Stimulated activated naive CD8-positive, alpha-beta T cell treated with anti-CD3 and anti-CD28 coated beads, Interleukin-15, Interleukin-2, amounts not matched to agents 100 ng/mL and 50 ng/mL, for 24 hours (primary cell): ENCODE data around the gene NUBPL.
"Not testable (repeated sequence)": the region's sequence is repeated elsewhere in the genome, so short reads cannot be mapped to it uniquely, and the experiment has no call there.

ENCODE experiments used
- H3K27ac Mint-ChIP-seq: one replicate; pipeline ENCODE4 v1.8.0; 2021; ENCODE audit warnings: mild to moderate bottlenecking, mixed read lengths
- H3K27me3 Mint-ChIP-seq: one replicate; pipeline ENCODE4 v1.8.0; 2021; ENCODE audit warnings: mixed read lengths
- H3K36me3 Mint-ChIP-seq: one replicate; pipeline ENCODE4 v1.8.0; 2021; ENCODE audit warnings: low read depth, mixed read lengths
- H3K4me1 Mint-ChIP-seq: one replicate; pipeline ENCODE4 v1.8.0; 2021; ENCODE audit warnings: low read depth, mixed read lengths
- H3K4me3 Mint-ChIP-seq: one replicate; pipeline ENCODE4 v1.8.0; 2021; ENCODE audit warnings: mild to moderate bottlenecking, mixed read lengths
- H3K9me3 Mint-ChIP-seq: one replicate; pipeline ENCODE4 v1.8.0; 2021; ENCODE audit warnings: mixed read lengths

NUBPL gene

GRCh38 chr14:31766315-31766892, 205.2 kb downstream of the NUBPL start:
- H3K27me3 Mint-ChIP-seq = no peaks in the 10 kb centered on the region
- peaks cover 7% of the 10 kb centered on the region for H3K4me1 Mint-ChIP-seq
- H3K27ac Mint-ChIP-seq = no peak overlapping the region
- H3K36me3 Mint-ChIP-seq = no peaks in the 10 kb centered on the region
- H3K9me3 Mint-ChIP-seq = no peaks in the 10 kb centered on the region
- no peak overlapping the region for H3K4me3 Mint-ChIP-seq

GRCh38 chr14:31768355-31768754, 207.2 kb downstream of the NUBPL start:
- Mint-ChIP-seq H3K9me3 (no peaks in the 10 kb centered on the region), H3K27me3 (no peaks in the 10 kb centered on the region), H3K4me1 (peaks cover 7% of the 10 kb centered on the region), H3K4me3 (no peak overlapping the region), H3K36me3 (no peaks in the 10 kb centered on the region), H3K27ac (no peak overlapping the region)

- H3K27me3 Mint-ChIP-seq = no peaks in the 10 kb centered on the region
- peaks cover 7% of the 10 kb centered on the region for H3K4me1 Mint-ChIP-seq
- peaks cover under 1% of the 10 kb centered on the region for H3K36me3 Mint-ChIP-seq
- no peak overlapping the region for H3K4me3 Mint-ChIP-seq
- H3K9me3 Mint-ChIP-seq = no peaks in the 10 kb centered on the region
- H3K27ac Mint-ChIP-seq = no peak overlapping the region
These were observed 209.1 kb downstream of the NUBPL start for GRCh38 chr14:31770271-31770670.

- Mint-ChIP-seq H3K4me1 (peaks cover 7% of the 10 kb centered on the region), H3K27me3 (no peaks in the 10 kb centered on the region), H3K36me3 (peaks cover 24% of the 10 kb centered on the region), H3K4me3 (no peak overlapping the region), H3K27ac (no peak overlapping the region), H3K9me3 (peaks cover 10% of the 10 kb centered on the region)
These were observed 213.4 kb downstream of the NUBPL start for GRCh38 chr14:31774567-31774966.

GRCh38 chr14:31777312-31777711, 216.1 kb downstream of the NUBPL start:
- peaks cover 20% of the 10 kb centered on the region for H3K9me3 Mint-ChIP-seq
- no peak overlapping the region for H3K4me3 Mint-ChIP-seq
- peaks cover 38% of the 10 kb centered on the region for H3K36me3 Mint-ChIP-seq
- H3K27me3 Mint-ChIP-seq = no peaks in the 10 kb centered on the region
- no peaks in the 10 kb centered on the region for H3K4me1 Mint-ChIP-seq
- no peak overlapping the region for H3K27ac Mint-ChIP-seq

- H3K4me1 Mint-ChIP-seq = no peaks in the 10 kb centered on the region
- no peak overlapping the region for H3K4me3 Mint-ChIP-seq
- no peaks in the 10 kb centered on the region for H3K27me3 Mint-ChIP-seq
- peaks cover 18% of the 10 kb centered on the region for H3K9me3 Mint-ChIP-seq
- H3K36me3 Mint-ChIP-seq = peaks cover 28% of the 10 kb centered on the region
- no peak overlapping the region for H3K27ac Mint-ChIP-seq
These were observed 220.4 kb downstream of the NUBPL start for GRCh38 chr14:31781578-31781977.

GRCh38 chr14:31785574-31785973, 224.4 kb downstream of the NUBPL start:
- H3K27ac Mint-ChIP-seq = no peak overlapping the region
- H3K9me3 Mint-ChIP-seq = peaks cover 12% of the 10 kb centered on the region
- H3K27me3 Mint-ChIP-seq = no peaks in the 10 kb centered on the region
- no peaks in the 10 kb centered on the region for H3K4me1 Mint-ChIP-seq
- peaks cover 26% of the 10 kb centered on the region for H3K36me3 Mint-ChIP-seq
- no peak overlapping the region for H3K4me3 Mint-ChIP-seq

- H3K4me3 Mint-ChIP-seq = no peak overlapping the region
- peaks cover 3% of the 10 kb centered on the region for H3K9me3 Mint-ChIP-seq
- H3K4me1 Mint-ChIP-seq = no peaks in the 10 kb centered on the region
- peaks cover 14% of the 10 kb centered on the region for H3K36me3 Mint-ChIP-seq
- H3K27ac Mint-ChIP-seq = no peak overlapping the region
- no peaks in the 10 kb centered on the region for H3K27me3 Mint-ChIP-seq
These were observed 226.2 kb downstream of the NUBPL start for GRCh38 chr14:31787377-31787776.

- Mint-ChIP-seq H3K4me3 (no peak overlapping the region), H3K9me3 (peaks cover 3% of the 10 kb centered on the region), H3K27ac (no peak overlapping the region), H3K36me3 (peaks cover 14% of the 10 kb centered on the region), H3K27me3 (no peaks in the 10 kb centered on the region), H3K4me1 (no peaks in the 10 kb centered on the region)
These were observed 227.1 kb downstream of the NUBPL start for GRCh38 chr14:31788340-31788739.

- Mint-ChIP-seq H3K4me3 (no peak overlapping the region), H3K27me3 (no peaks in the 10 kb centered on the region), H3K9me3 (no peaks in the 10 kb centered on the region), H3K36me3 (peaks cover 14% of the 10 kb centered on the region), H3K4me1 (no peaks in the 10 kb centered on the region), H3K27ac (no peak overlapping the region)
These were observed 231.5 kb downstream of the NUBPL start for GRCh38 chr14:31792726-31793125.

GRCh38 chr14:31797946-31798345, 236.7 kb downstream of the NUBPL start:
- H3K27me3 Mint-ChIP-seq, H3K9me3 Mint-ChIP-seq, H3K4me1 Mint-ChIP-seq, H3K4me3 Mint-ChIP-seq, H3K27ac Mint-ChIP-seq: not testable (repeated sequence)
- peaks cover 34% of the 10 kb centered on the region for H3K36me3 Mint-ChIP-seq

GRCh38 chr14:31802838-31803237, 241.6 kb downstream of the NUBPL start:
- Mint-ChIP-seq H3K36me3 (peaks cover 49% of the 10 kb centered on the region), H3K9me3 (peaks cover 16% of the 10 kb centered on the region), H3K4me1 (no peaks in the 10 kb centered on the region), H3K27ac (no peak overlapping the region), H3K4me3 (no peak overlapping the region), H3K27me3 (no peaks in the 10 kb centered on the region)

GRCh38 chr14:31806249-31806648, 245.0 kb downstream of the NUBPL start:
- peaks cover 19% of the 10 kb centered on the region for H3K9me3 Mint-ChIP-seq
- no peaks in the 10 kb centered on the region for H3K4me1 Mint-ChIP-seq
- no peak overlapping the region for H3K27ac Mint-ChIP-seq
- no peaks in the 10 kb centered on the region for H3K27me3 Mint-ChIP-seq
- peaks cover 59% of the 10 kb centered on the region for H3K36me3 Mint-ChIP-seq
- H3K4me3 Mint-ChIP-seq = no peak overlapping the region

- not testable (repeated sequence) for H3K27me3 Mint-ChIP-seq, H3K27ac Mint-ChIP-seq, H3K4me3 Mint-ChIP-seq, H3K4me1 Mint-ChIP-seq
- Mint-ChIP-seq H3K9me3 (peaks cover 23% of the 10 kb centered on the region), H3K36me3 (peaks cover 83% of the 10 kb centered on the region)
These were observed 250.8 kb downstream of the NUBPL start for GRCh38 chr14:31811693-31812628.

GRCh38 chr14:31813724-31814490, 252.7 kb downstream of the NUBPL start:
- H3K9me3 Mint-ChIP-seq = peaks cover 24% of the 10 kb centered on the region
- H3K27me3 Mint-ChIP-seq, H3K4me1 Mint-ChIP-seq: not testable (repeated sequence)

More at GRCh38 chr14:31813724-31814490, 252.7 kb downstream of the NUBPL start:
- H3K4me3 Mint-ChIP-seq, H3K27ac Mint-ChIP-seq: not testable (repeated sequence)
- peaks cover 74% of the 10 kb centered on the region for H3K36me3 Mint-ChIP-seq
